H7 (cell line): ENCODE measurements around the gene CSPG4. TPM values are rescaled to one million over a fixed set of nuclear protein-coding genes. Genes with fewer than 3 reads are reported as not detected.

Experiments
- DNase-seq: peaks from one replicate; pipeline ENCODE4 v3.0.0; 2012
- H3K27me3 ChIP-seq: 2 replicates; pipeline ENCODE4 v1.6.0; 2011; ENCODE audit warnings: mild to moderate bottlenecking, low read length; ENCODE audit not compliant: control insufficient read depth, insufficient read depth
- H3K36me3 ChIP-seq: replicated peaks from 2 replicates; pipeline ENCODE4 v1.5.1; 2011; ENCODE audit warnings: low read length; ENCODE audit not compliant: control insufficient read depth, insufficient read depth
- H3K4me3 ChIP-seq: 2 replicates; pipeline ENCODE4 v1.5.1; 2011; ENCODE audit warnings: low read depth, mild to moderate bottlenecking, control low read depth, low read length, moderate library complexity; ENCODE audit not compliant: insufficient read depth
- total RNA-seq: library from RNA; depleted of rRNA; stranded (reverse); fragments of >200 nt; shearing (Covaris generic); gene quantifications from 2 replicates; pipeline ENCODE4 v1.2.3, GENCODE V29; 2014

CSPG4 gene
- total RNA-seq, 1 experiment from 2014 or later, result 4.3 TPM

DNA sequence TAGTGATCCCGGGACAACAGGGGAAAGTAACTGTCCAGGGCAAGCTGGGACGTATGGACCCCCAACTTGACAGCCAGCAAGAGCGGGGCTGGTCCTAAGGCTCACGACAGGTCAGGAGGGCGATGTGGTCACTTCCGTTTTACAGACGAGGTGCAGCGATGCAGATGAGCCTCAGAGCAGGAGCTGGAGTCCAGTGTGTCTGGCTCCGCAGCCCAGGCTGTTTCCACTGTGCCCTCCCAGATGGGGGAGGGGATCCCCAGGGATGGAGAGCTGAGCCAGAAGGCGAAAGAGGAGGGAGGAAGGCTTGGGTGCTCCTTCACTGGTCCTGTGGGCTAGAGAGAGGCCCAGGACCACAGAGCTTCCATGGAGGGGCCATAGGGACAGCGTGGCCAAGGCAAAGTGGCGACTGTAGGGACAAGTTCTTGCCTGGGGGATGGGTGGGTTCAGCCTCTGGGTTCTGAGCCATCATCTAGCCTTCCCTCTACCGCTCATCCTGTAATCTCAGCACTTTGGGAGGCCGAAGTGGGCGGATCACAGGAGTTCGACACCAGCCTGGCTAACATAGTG is 59.2 kb downstream of the CSPG4 start:
- Histone ChIP-seq H3K4me3 (no peak overlapping the region), H3K36me3 (peaks cover 7% of the 10 kb centered on the region), H3K27me3 (no peaks in the 10 kb centered on the region)
- DNase-seq, result no peak

DNA sequence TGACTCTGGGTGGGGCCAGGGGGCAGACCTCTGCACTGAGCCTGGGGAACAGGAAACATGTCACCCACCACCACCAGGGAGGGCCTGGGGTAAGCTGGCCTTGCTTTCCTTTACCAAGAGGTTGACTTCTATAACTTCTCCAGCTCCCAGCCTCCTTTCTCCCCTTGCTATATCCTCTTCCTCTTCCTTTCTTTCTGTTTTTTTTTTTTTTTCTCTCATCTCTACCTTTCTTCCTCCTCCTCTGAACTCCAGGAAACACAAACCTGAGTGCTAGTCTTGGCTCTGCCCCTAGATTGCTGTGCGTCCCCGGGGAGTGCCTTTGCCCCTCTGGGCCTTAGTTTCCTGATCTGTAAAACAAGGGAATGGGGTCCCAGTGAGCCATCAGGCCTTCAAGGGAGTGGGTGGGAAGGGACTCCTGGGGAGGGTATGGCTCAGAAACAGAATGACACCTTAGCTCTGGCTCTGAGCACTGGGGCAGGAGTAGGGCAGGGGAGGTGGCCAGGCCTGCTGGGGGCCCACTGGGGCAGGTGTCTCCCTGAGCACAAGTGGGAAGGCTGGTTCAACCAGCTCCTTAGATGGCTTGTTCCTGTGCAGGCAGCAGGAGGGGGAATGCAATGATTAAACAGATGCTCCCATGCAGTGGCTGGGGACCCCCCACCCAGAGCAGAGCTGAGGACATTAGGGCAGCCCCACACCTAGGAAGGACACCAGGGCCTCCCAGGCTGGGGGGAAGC is 60.7 kb downstream of the CSPG4 start:
- Histone ChIP-seq H3K27me3 (peaks cover under 1% of the 10 kb centered on the region; the same call in 1 of the 2 replicates), H3K36me3 (peaks cover 4% of the 10 kb centered on the region), H3K4me3 (no peak overlapping the region)
- no peak for DNase-seq

DNA sequence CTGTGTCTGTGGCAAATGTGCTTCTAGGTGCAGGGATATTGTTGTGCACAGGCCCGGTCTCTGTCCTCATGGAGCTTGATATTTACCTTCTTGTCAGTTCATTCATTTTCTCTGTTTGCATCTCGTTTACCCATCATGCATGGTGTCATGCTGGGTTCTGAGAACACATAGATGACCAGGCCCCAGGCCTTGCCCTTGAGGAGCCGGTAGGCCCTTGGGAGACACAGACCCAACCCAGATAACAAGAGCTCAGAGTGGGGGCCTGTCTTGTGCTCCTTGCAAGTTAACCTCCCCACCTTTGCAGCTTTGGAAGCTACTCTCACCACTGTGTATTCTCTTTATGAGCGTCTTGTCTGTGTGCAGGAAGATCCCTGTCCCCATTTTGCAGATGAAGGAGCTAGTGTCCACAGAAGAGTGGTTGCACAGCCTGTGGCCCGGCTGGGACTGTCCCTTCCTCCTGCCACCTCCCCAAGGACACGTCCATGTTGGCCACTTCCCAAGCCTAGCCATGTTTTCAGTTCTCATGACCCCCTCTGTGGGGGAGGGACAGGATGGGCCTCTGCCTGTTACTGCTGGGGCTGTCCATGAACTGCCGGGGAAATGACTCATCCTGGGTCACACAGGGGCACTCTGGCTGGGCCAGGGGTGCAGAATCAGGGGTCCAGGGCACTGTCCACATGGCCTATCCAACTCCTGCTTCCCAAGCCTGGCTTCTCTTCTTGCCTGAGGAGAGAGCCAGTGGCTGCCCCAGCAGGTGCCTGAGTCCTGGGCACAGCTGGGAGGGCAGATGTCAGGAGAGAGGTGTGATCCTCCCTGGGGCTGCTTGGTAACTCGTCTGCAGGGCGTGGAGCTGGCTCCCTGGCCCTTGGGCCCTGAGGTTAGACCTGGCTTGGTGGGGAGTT is 61.5 kb downstream of the CSPG4 start:
- peaks cover 8% of the 10 kb centered on the region for H3K27me3 ChIP-seq
- H3K4me3 ChIP-seq, result no peak overlapping the region
- H3K36me3 ChIP-seq, result peaks cover 4% of the 10 kb centered on the region
- DNase-seq, result no peak

DNA sequence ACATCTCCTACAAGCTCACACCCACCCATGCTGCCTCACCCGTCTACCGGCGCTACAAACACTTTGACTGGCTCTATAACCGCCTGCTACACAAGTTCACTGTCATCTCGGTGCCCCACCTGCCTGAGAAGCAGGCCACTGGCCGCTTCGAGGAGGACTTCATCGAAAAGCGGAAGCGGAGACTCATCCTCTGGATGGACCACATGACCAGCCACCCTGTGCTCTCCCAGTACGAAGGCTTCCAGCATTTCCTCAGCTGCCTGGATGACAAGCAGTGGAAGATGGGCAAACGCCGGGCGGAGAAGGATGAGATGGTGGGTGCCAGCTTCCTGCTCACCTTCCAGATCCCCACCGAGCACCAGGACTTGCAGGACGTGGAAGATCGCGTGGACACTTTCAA is 62.8 kb downstream of the CSPG4 start:
- Histone ChIP-seq H3K4me3 (no peak overlapping the region), H3K36me3 (peaks cover 4% of the 10 kb centered on the region), H3K27me3 (peaks cover 11% of the 10 kb centered on the region)
- no peak for DNase-seq

DNA sequence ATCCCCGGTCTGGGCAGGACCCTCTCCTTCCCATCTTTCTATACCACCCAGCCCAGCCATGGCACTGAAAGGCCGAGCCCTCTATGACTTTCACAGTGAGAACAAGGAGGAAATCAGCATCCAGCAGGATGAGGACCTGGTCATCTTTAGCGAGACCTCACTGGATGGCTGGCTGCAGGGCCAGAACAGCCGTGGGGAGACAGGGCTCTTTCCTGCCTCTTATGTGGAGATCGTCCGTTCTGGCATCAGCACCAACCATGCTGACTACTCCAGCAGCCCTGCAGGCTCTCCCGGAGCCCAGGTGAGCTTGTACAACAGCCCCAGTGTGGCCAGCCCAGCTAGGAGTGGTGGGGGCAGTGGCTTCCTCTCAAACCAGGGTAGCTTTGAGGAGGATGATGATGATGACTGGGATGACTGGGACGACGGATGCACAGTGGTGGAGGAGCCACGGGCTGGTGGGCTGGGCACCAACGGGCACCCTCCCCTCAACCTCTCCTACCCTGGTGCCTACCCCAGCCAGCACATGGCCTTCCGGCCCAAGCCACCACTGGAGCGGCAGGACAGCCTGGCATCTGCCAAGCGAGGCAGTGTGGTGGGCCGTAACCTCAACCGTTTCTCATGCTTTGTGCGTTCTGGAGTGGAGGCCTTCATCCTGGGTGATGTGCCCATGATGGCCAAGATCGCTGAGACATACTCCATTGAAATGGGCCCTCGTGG is 63.4 kb downstream of the CSPG4 start:
- peak overlapping the region; percentile 86 for H3K4me3 ChIP-seq
- no peak for DNase-seq
- H3K27me3 ChIP-seq, result peaks cover 11% of the 10 kb centered on the region
- peaks cover 4% of the 10 kb centered on the region for H3K36me3 ChIP-seq

DNA sequence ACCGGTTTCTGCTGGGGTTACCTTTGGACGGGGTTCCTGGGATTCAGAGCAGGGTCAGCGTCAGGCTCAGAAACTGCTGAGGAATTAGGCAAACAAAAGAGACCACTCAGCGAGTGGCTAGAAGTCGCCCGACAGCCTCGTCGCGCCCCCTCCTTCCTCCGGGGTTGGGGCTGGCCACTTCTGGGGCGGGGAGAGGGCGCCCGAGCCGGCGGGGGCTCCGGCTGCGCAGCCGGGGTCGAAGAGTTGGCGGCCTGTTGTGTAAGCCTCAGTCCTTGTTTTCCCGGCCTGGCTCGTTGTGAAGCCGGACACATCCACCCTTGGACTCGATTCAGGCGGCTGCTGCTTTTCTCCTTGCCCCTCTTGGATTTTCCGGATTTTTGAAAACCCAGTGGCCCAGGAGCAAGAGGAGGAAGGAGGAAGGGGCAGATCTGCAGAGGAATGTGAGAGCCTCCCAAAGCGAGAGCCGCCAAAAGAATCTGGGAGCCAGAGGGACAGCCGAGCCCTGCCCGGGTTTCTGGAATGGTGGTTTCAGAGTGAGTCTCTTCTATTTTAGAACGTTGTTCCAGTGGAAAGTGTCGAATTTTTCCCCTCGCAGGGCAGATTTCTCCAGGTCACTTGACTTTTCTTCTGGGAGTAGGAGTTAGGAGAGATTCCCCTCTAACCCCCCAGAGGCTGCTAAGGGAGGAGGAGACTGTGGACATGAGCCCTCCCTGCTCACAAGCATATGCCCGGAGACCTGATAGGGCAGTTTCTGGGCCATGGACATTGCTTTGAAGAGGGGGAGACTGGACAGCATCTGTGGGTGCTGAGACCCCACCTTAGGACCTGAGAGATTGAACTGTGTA is 64.3 kb downstream of the CSPG4 start:
- Histone ChIP-seq H3K27me3 (peaks cover 11% of the 10 kb centered on the region), H3K36me3 (peaks cover 4% of the 10 kb centered on the region), H3K4me3 (peak overlapping the region; percentile 86)
- peak; percentile 93 for DNase-seq

DNA sequence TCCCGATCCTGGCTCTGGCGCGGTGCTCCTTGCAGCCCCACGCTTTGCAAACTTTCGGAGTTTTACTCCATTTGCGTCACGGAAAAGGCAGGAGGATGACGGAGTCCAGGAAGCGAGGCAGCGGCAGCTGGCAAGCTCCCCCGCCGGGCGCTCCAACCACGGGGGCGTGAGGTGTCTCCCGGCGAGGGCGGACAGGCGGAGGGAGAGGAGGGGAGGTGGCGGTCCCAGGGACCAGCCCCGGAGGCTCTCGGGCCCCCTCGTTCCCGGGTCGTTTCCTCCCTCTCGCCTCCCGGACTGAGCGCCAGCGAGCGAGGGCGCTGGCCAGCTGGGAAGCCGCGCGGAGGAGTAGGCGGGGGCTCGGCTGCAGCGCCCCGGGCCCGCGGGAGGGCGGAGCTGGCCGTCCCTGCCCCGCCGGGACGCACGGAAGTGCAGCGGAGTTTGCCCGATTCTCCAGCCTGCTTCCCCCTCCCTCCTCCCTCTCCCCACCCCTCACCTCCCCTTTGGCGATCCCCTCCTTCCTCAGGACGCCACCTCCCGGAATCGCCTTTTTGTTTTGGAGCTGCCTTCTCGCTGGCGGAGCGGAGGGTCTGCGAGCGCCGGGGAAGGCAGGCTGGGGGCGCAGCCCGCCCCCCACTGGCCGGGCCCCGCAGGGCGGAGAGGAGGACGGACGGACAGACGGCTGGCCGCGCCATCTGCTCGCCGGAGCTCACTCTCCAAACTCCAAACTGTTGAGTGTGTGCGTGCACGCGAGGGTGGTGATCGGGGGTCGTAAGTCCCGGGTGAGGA is 65.1 kb downstream of the CSPG4 start, which contains the start of gene SNX33:
SNX33 (plus strand) TSS at position 543 of the 786 bp plus-strand sequence. CDS start 1,191 bp downstream, outside the sequence.
- peaks cover 4% of the 10 kb centered on the region for H3K36me3 ChIP-seq
- H3K4me3 ChIP-seq, result peak within 1 kb of the TSS; percentile 86
- H3K27me3 ChIP-seq, result peaks cover 11% of the 10 kb centered on the region
- DNase-seq, result peak; percentile 98

DNA sequence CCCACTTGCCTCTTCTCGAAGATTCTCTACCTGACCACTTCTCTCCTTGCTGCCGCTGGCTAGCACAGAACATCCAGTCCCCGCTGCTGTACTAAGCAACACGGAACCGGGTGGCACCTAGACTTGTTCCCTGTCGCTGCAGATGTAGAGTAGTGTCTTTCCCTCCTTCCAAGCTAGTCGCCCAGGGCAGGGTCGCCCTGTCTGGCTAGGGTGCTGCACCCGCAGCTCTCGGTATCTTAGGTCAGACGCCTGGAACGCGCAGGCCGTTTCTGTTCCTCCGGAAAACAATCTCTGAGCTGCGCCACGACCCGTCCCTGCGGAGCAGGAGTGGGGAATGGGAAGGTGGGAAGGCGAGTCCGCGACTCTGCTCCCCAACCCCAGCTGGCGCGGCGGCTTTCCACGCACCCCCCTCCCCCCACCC is 65.7 kb downstream of the CSPG4 start:
- H3K36me3 ChIP-seq, result peaks cover 4% of the 10 kb centered on the region
- peak overlapping the region; percentile 86 for H3K4me3 ChIP-seq
- peaks cover 11% of the 10 kb centered on the region for H3K27me3 ChIP-seq
- no peak for DNase-seq

DNA sequence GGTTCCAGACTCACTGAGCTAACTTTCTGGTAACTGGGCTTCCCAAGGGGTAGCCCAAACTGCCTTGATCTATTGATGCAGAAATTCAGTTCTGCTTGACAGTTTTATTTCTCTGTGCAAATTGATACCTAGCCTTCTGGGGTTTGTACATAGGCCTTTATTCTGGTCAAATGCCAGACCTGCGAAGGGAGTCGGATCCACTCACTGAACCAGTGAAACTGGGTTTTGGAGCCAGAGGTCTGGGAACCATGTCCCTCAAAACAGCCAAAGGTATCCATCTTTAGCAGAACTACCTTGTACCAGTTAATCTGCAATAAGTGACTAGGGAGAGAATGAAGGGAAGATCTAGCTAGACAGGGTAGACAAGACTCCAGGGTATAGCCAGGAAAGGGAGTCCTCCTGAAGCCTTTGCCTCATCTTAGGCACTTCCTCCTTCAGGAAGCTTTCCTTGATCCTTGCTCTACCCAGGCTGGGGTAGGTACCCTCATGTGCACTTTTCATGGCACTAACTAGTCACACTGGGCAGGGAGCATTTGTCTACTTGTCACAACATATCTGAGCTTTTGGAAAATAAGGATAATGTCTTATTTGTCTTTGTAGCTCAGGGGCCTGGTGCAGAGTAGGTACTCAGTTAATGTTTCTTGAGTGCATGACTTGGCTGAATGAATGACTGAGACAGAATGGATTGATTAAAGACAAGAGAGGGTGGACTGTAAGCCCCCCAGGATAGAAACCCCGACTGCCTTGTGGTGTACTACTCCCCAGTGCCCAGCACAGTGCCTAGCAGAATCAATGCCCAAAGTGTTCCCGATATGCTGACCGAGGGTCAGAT is 66.3 kb downstream of the CSPG4 start:
- DNase-seq, result no peak
- Histone ChIP-seq H3K36me3 (peaks cover 4% of the 10 kb centered on the region), H3K27me3 (peaks cover 11% of the 10 kb centered on the region), H3K4me3 (peak overlapping the region; percentile 86)

DNA sequence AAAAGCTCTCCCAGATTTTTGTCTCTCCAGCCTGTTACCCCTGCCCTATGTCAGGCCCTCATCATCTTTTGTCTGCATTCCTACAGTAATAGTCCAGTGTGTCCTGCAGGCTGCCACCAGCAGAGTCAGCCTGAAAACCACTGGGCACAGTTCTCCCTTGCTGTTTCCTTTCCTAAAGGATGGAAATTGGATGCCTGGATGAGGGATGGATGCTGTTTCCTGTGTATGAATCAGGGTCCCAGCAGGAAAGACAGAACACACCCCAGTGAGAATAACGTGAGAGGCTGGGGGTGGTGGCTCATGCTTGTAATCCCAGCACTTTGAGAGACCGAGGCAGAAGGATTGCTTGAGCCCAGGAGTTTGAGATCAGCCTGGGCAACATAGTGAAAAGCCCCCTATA is 68.3 kb downstream of the CSPG4 start:
- Histone ChIP-seq H3K4me3 (no peak overlapping the region), H3K36me3 (no peaks in the 10 kb centered on the region), H3K27me3 (peaks cover 11% of the 10 kb centered on the region)
- DNase-seq, result no peak

DNA sequence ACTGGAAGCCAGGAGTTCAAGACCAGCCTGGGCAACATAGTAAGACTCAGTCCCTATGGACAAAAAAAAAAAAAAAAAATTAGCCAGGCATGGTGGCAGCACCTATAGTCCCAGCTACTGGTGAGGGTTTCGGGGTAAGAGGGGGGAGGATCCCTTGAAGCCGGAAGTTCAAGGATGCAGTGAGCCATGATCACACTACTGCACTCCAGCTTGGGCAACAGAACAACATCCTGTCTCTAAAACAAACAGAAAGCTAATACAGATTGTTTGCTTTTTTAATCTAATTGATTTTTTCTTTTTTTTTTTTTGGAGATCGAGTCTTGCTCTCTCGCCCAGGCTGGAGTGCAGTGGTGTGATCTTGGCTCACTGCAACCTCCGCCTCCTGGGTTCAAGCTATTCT is 71.0 kb downstream of the CSPG4 start:
- Histone ChIP-seq H3K36me3 (no peaks in the 10 kb centered on the region), H3K27me3 (peaks cover 7% of the 10 kb centered on the region), H3K4me3 (no peak overlapping the region)
- no peak for DNase-seq

DNA sequence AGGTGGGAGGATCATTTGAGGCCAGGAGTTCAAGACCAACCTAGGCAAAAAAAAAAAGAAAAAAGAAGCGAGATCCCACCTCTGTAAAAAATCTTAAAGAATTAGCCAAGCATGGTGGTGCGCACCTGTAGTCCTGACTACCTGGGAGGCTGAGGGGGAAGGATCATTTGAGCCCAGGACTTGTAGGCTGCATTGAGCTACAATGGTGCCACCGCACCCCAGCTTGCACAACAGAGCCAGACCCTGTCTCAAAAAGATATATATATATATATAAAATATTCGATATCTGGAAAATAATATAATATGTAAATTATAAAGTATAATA is 71.5 kb downstream of the CSPG4 start:
- H3K27me3 ChIP-seq, result peaks cover 3% of the 10 kb centered on the region; the same call in 1 of the 2 replicates
- H3K36me3 ChIP-seq, result no peaks in the 10 kb centered on the region
- peak overlapping the region; percentile 100; the same call in 1 of the 2 replicates for H3K4me3 ChIP-seq
- no peak for DNase-seq
